ENCODE data around the gene MYZAP. TPM values are rescaled to one million over a fixed set of nuclear protein-coding genes. Genes with fewer than 3 reads are reported as not detected.

MYZAP gene
- polyA plus RNA-seq, 1 donor (not counting 4 experiments of a cell fraction or from before 2014, with no cell fraction given), result 1.8 TPM

DNA sequence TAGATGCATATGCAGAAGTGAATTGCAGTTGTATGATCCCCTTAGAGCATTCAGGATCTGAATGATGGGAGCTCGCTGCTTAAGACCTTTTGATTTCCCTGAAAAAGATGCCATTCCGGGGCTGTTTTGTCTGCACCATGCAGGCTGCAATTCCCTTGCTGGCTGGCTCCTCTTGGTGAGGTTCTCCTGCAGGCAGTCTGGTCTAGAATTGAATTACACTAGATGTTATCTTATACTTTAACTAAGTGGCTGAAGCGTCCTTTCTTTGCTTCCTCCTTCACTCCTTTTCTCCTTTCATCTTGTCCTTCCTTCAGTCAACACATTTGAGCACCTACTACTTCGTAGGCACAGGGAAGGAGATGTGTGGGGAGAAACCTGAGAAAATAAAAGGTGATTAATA lies 18.6 kb upstream of the MYZAP start:
- no peaks in the 10 kb centered on the region for H3K9me1 ChIP-seq (ENCODE audit: control insufficient read depth, extremely low read depth, insufficient read depth, low read length)

DNA sequence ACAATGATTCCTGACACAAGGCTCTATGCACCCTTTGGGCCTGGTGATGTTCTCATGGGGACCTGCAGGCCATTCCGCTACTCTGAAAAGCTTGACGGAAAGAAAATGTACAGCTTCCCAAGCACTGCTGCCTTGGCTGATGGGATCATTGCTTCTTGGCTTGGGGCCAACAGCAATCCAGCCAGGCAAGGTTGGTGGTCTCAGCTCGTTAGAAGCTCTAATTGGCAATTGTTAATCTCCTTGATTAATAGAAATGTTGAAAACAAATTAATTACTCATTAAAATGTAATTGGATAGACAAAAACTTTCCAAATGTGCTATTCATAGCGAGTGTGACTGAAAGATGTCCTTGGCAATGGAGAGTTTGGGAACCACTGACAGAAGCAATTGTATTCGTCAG lies 16.3 kb upstream of the MYZAP start:
- Histone ChIP-seq H3K27ac (ENCODE audit: control insufficient read depth, insufficient read depth, low read length) (no peak overlapping the region), H4K20me1 (ENCODE audit: control insufficient read depth, extremely low read depth, insufficient read depth, low read length) (no peaks in the 10 kb centered on the region), H2AFZ (ENCODE audit: control insufficient read depth, low read length) (no peak overlapping the region), H3K4me2 (ENCODE audit: control insufficient read depth, extremely low read depth, insufficient read depth, low read depth, low read length) (no peak overlapping the region), H3K9me3 (ENCODE audit: control insufficient read depth, low read depth, low read length) (no peaks in the 10 kb centered on the region), H3K27me3 (ENCODE audit: control insufficient read depth, extremely low read depth, insufficient read depth, low read length) (peaks cover 2% of the 10 kb centered on the region), H3K9ac (ENCODE audit: control insufficient read depth, extremely low read depth, insufficient read depth, low read length) (no peak overlapping the region), H3K79me2 (ENCODE audit: control insufficient read depth, insufficient read depth, low read length) (no peaks in the 10 kb centered on the region), H3K4me3 (ENCODE audit: control insufficient read depth in 2 of 3, extremely low read depth in 1 of 3, insufficient read depth in 2 of 3, low read depth in 1 of 3, low read length in 3 of 3) (no peak overlapping the region), H3K9me1 (ENCODE audit: control insufficient read depth, extremely low read depth, insufficient read depth, low read length) (no peaks in the 10 kb centered on the region), H3K4me1 (ENCODE audit: control insufficient read depth, extremely low read depth, insufficient read depth, low read length) (peaks cover 14% of the 10 kb centered on the region), H3K36me3 (ENCODE audit: control insufficient read depth in 2 of 2, extremely low read depth in 1 of 2, insufficient read depth in 2 of 2, low read length in 2 of 2) (no peaks in the 10 kb centered on the region)
- dilution Hi-C loops (cut with MboI; ENCODE audit: extremely low pct_ligation_motif_present, low sequenced_read_pairs), result no loop called here
- no peak for DNase-seq (ENCODE audit: low read depth, low spot score)
- FAIRE-seq, result no peak
- no peak for TF ChIP-seq EZH2 (IDR thresholded peaks at IDR 0.05; ENCODE audit: low read length)
- TF ChIP-seq, protein P1, sequence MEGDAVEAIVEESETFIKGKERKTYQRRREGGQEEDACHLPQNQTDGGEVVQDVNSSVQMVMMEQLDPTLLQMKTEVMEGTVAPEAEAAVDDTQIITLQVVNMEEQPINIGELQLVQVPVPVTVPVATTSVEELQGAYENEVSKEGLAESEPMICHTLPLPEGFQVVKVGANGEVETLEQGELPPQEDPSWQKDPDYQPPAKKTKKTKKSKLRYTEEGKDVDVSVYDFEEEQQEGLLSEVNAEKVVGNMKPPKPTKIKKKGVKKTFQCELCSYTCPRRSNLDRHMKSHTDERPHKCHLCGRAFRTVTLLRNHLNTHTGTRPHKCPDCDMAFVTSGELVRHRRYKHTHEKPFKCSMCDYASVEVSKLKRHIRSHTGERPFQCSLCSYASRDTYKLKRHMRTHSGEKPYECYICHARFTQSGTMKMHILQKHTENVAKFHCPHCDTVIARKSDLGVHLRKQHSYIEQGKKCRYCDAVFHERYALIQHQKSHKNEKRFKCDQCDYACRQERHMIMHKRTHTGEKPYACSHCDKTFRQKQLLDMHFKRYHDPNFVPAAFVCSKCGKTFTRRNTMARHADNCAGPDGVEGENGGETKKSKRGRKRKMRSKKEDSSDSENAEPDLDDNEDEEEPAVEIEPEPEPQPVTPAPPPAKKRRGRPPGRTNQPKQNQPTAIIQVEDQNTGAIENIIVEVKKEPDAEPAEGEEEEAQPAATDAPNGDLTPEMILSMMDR (optimal IDR thresholded peaks at IDR 0.05 in 1 of 3, IDR thresholded peaks at IDR 0.05 in 1 of 3, conservative IDR thresholded peaks at IDR 0.05 in 1 of 3; ENCODE audit: extremely low read depth in 1 of 3, insufficient read depth in 2 of 3, low read length in 3 of 3), result no peak

More for the DNA sequence above, 18.6 kb upstream of the MYZAP start:
- peaks cover 16% of the 10 kb centered on the region for H3K4me1 ChIP-seq (ENCODE audit: control insufficient read depth, extremely low read depth, insufficient read depth, low read length)
- FAIRE-seq (no peak), DNase-seq (ENCODE audit: low read depth, low spot score) (no peak)
- no peak overlapping the region for H3K27ac ChIP-seq (ENCODE audit: control insufficient read depth, insufficient read depth, low read length)
- H4K20me1 ChIP-seq (ENCODE audit: control insufficient read depth, extremely low read depth, insufficient read depth, low read length), result no peaks in the 10 kb centered on the region
- H3K79me2 ChIP-seq (ENCODE audit: control insufficient read depth, insufficient read depth, low read length), result no peaks in the 10 kb centered on the region
- no peak overlapping the region for H3K4me3 ChIP-seq (ENCODE audit: control insufficient read depth in 2 of 3, extremely low read depth in 1 of 3, insufficient read depth in 2 of 3, low read depth in 1 of 3, low read length in 3 of 3)
- TF ChIP-seq, protein P1 (optimal IDR thresholded peaks at IDR 0.05 in 1 of 3, IDR thresholded peaks at IDR 0.05 in 1 of 3, conservative IDR thresholded peaks at IDR 0.05 in 1 of 3; ENCODE audit: extremely low read depth in 1 of 3, insufficient read depth in 2 of 3, low read length in 3 of 3), result no peak
- TF ChIP-seq EZH2 (IDR thresholded peaks at IDR 0.05; ENCODE audit: low read length), result no peak
- H3K9ac ChIP-seq (ENCODE audit: control insufficient read depth, extremely low read depth, insufficient read depth, low read length), result no peak overlapping the region
- no peaks in the 10 kb centered on the region for H3K36me3 ChIP-seq (ENCODE audit: control insufficient read depth in 2 of 2, extremely low read depth in 1 of 2, insufficient read depth in 2 of 2, low read length in 2 of 2)
- no peaks in the 10 kb centered on the region for H3K9me3 ChIP-seq (ENCODE audit: control insufficient read depth, low read depth, low read length)
- no peaks in the 10 kb centered on the region for H3K27me3 ChIP-seq (ENCODE audit: control insufficient read depth, extremely low read depth, insufficient read depth, low read length)
- H2AFZ ChIP-seq (ENCODE audit: control insufficient read depth, low read length), result no peak overlapping the region
- dilution Hi-C loops (cut with MboI; ENCODE audit: extremely low pct_ligation_motif_present, low sequenced_read_pairs), result no loop called here
- no peak overlapping the region for H3K4me2 ChIP-seq (ENCODE audit: control insufficient read depth, extremely low read depth, insufficient read depth, low read depth, low read length)
